HuH-7 (cell line): Measurements from ENCODE around the gene SPOPL.
"Not testable (repeated sequence)": the region's sequence is repeated elsewhere in the genome, so short reads cannot be mapped to it uniquely, and the experiment has no call there.

ENCODE experiments used
- DNase-seq: peaks from one replicate; pipeline ENCODE4 v3.0.0; 2011; ENCODE audit warnings: low spot score

Gene SPOPL

GRCh38 chr2:138523673-138524042 lies 22.1 kb downstream of the SPOPL start:
- DNase-seq = not testable (repeated sequence)

- not testable (repeated sequence) for DNase-seq
Measured at GRCh38 chr2:138524353-138524752, 22.8 kb downstream of the SPOPL start.

GRCh38 chr2:138531913-138532312 lies 30.3 kb downstream of the SPOPL start:
- DNase-seq = no peak

GRCh38 chr2:138534791-138535190 lies 33.2 kb downstream of the SPOPL start:
- no peak for DNase-seq

GRCh38 chr2:138536302-138536701 lies 34.7 kb downstream of the SPOPL start:
- DNase-seq = no peak

GRCh38 chr2:138536740-138537139 lies 35.2 kb downstream of the SPOPL start:
- no peak for DNase-seq

GRCh38 chr2:138537170-138537915 lies 35.8 kb downstream of the SPOPL start:
- DNase-seq = no peak

GRCh38 chr2:138544206-138544605 lies 42.6 kb downstream of the SPOPL start:
- DNase-seq = not testable (repeated sequence)

GRCh38 chr2:138548796-138549195 lies 47.2 kb downstream of the SPOPL start:
- no peak for DNase-seq

- no peak for DNase-seq
Measured at GRCh38 chr2:138550172-138550571, 48.6 kb downstream of the SPOPL start.

- no peak for DNase-seq
Measured at GRCh38 chr2:138550670-138551287, 49.2 kb downstream of the SPOPL start.

GRCh38 chr2:138554123-138554522 lies 52.6 kb downstream of the SPOPL start:
- no peak for DNase-seq

- no peak for DNase-seq
Measured at GRCh38 chr2:138559641-138560040, 58.1 kb downstream of the SPOPL start.

- no peak for DNase-seq
Measured at GRCh38 chr2:138564586-138565229, 63.1 kb downstream of the SPOPL start.

- DNase-seq = no peak
Measured at GRCh38 chr2:138565230-138565598, 63.6 kb downstream of the SPOPL start.

- DNase-seq = no peak
Measured at GRCh38 chr2:138572318-138572717, 70.7 kb downstream of the SPOPL start.

- DNase-seq = no peak
Measured at GRCh38 chr2:138577066-138577465, 75.5 kb downstream of the SPOPL start.

GRCh38 chr2:138579556-138579955 lies 78.0 kb downstream of the SPOPL start:
- DNase-seq = no peak

GRCh38 chr2:138581909-138582308 lies 80.3 kb downstream of the SPOPL start:
- no peak for DNase-seq

- DNase-seq = no peak
Measured at GRCh38 chr2:138589663-138590062, 88.1 kb downstream of the SPOPL start.

GRCh38 chr2:138596403-138596802 lies 94.8 kb downstream of the SPOPL start:
- DNase-seq = no peak

- DNase-seq = no peak
Measured at GRCh38 chr2:138600732-138601457, 99.3 kb downstream of the SPOPL start.
